Measurements from ENCODE around the gene TMEM69.
"Not testable (repeated sequence)": the region's sequence is repeated elsewhere in the genome, so short reads cannot be mapped to it uniquely, and the experiment has no call there.

DNA sequence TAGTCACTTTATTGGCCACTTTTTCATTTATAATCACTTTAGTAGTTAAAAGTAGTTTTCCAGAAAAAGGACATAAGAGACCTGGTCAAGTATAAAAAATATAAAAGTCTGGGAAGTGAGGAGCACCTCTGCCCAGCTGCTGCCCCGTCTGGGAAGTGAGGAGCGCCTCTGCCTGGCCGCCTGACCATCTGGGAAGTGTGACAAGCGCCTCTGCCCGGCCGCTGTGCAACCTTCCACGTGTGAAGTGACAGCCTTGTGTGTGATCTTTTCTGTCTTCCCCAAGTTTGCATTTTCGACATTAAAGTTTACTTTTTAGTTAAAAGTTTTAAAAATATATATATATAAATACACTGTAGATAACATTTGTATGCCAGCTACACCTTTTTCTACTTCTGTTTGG lies 5.8 kb downstream of the TMEM69 start:
- TF ChIP-seq, protein P1, sequence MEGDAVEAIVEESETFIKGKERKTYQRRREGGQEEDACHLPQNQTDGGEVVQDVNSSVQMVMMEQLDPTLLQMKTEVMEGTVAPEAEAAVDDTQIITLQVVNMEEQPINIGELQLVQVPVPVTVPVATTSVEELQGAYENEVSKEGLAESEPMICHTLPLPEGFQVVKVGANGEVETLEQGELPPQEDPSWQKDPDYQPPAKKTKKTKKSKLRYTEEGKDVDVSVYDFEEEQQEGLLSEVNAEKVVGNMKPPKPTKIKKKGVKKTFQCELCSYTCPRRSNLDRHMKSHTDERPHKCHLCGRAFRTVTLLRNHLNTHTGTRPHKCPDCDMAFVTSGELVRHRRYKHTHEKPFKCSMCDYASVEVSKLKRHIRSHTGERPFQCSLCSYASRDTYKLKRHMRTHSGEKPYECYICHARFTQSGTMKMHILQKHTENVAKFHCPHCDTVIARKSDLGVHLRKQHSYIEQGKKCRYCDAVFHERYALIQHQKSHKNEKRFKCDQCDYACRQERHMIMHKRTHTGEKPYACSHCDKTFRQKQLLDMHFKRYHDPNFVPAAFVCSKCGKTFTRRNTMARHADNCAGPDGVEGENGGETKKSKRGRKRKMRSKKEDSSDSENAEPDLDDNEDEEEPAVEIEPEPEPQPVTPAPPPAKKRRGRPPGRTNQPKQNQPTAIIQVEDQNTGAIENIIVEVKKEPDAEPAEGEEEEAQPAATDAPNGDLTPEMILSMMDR (IDR thresholded peaks at IDR 0.05) = not testable (repeated sequence)
- not testable (repeated sequence) for TF ChIP-seq POLR2A (IDR thresholded peaks at IDR 0.05)
